ENCODE results near the gene TNIK. TPM values are rescaled to one million over a fixed set of nuclear protein-coding genes. Genes with fewer than 3 reads are reported as not detected.
A peak's percentile ranks its signal among the peaks of the same experiment; 100 is the strongest.
"Not testable (repeated sequence)": the region's sequence is repeated elsewhere in the genome, so short reads cannot be mapped to it uniquely, and the experiment has no call there.

The TNIK gene
- total RNA-seq, 2 donors from 2014 or later, result 13.6 to 16.0 TPM

DNA sequence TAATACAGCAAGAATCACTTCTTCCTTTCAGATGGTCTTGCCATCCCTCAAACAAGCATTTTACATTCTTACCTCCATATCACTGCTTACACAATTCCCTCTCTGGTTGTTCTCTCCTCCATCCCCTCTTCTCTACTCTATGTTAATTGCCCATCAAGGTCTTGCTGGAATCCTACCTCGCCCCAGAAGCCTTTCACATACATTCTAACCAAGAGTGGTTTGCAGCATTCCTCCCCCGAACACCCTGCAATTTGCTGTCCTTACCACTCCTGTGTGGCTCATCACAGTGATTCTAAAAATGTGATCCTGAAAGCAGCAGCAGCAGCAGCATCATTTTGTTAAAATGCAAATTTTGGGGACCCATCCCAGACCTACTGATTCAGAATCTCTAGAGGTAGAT, 30.6 kb downstream of the TNIK start:
- ATAC-seq (no peak), DNase-seq (no peak)
- intact Hi-C loops (cut with DNase I), result no loop called here

DNA sequence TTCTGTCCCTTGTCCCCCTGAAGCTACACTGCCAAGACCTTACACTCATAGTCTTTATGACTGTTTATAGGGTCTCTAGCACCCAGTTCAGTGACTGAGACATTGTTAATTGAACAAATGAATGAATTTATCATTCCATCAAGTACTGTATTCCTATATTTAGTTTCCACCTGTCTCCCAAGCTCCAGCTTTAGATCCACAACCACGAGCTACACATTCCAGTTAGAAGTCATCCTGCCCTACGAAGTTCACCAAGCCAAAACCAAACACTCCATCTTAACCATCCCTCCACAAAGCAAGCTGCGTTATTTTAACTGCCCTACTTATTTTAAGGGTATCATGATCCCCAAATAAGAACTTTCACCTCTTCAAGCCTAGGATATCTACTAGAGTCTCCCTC, 31.3 kb downstream of the TNIK start:
- no peak for ATAC-seq
- intact Hi-C loops (cut with DNase I), result no loop called here
- DNase-seq, result no peak

DNA sequence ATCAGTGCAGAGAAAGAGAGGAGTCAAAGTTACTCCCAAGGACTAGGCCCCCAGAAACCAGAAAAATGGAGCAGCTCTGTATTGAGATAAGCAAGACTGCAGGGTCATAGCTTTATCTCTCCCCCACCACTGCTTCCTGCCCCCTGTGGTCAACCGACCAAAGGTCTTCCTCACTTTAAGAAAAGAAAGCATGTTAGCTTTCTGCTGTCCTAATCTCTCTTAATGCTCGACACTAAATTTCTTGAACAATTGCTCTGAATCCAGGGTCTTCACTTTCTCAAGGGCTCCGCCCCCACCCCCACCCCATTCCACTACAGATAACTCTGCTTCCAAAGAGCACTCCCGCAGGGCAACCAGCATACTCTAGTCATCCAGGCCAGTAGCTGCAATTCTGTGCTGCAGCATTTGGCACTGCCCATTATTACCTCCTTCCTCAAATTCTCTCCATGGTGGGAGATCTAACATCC, 31.9 kb downstream of the TNIK start:
- intact Hi-C loops (cut with DNase I), result no loop called here
- ATAC-seq, result no peak
- no peak for DNase-seq

DNA sequence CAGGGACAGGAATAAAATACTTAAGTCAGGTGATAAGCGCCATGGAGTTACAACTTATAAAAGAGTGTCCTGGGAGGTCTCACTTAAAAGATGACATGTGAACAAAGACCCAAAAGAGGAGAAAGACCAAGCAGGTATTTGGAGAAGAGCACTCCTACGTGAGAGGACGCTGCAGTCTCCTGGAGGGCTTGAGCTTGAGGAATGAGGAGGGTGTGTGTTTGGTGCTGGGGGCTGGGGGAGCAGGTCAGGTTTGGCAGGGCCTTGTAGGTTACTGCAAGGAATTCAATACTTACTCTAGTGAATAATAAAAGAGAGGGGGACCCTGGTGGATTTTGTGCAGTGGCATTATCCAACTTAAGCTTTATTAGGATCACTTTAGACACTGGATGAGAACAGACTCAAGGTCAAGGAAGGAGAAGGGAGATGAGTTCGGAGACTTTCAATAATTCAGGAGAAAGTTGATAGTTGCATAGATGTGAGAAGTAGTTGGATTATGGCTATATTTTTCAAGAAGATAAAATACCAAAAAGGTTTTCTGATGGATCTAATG, 32.4 kb downstream of the TNIK start:
- intact Hi-C loops (cut with DNase I), result no loop called here
- ATAC-seq (no peak), DNase-seq (no peak)

DNA sequence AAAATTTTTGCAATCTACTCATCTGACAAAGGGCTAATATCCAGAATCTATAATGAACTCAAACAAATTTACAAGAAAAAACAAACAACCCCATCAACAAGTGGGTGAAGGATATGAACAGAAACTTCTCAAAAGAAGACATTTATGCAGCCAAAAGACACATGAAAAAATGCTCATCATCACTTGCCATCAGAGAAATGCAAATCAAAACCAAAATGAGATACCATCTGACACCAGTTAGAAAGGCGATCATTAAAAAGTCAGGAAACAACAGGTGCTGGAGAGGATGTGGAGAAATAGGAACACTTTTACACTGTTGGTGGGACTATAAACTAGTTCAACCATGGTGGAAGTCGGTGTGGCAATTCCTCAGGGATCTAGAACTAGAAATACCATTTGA, 36.1 kb downstream of the TNIK start:
- DNase-seq; ATAC-seq; intact Hi-C loops (cut with DNase I): not testable (repeated sequence)

DNA sequence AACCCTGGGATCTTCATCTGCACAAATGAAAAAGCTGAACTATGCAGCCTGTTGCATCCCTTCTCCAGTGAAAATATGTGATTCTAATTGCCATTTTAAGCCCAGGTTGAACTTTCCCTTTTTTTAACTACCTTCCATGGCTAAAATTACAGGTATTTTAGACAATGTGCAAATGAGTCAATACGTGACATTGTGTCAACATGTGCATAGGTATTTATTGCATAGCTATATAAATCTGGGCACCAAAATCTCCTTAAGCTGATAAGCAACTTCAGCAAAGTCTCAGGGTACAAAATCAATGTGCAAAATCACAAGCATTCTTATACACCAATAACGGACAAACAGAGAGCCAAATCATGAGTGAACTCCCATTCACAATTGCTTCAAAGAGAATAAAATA, 37.4 kb downstream of the TNIK start:
- intact Hi-C loops (cut with DNase I); ATAC-seq; DNase-seq: not testable (repeated sequence)

DNA sequence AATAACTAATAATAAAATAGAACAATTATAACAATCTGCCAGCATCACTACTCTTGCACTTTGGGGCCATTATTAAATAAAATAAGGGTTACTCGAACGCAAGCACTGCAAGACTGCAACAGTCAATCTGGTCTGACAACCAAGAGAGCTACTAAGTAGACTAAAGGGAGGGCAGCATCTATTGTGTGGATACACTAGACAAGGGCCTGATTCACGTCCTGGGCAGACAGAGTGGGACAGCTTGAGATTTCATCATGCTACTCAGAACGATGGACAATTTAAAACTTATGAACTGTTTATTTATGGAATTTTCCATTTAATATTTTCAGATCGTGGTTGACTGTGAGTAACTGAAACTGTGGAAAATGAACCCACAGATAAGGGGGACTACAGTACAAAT, 39.5 kb downstream of the TNIK start:
- DNase-seq (no peak), ATAC-seq (peak in 1 of 2 donors; percentile 85)
- intact Hi-C loops (cut with DNase I), result no loop called here

DNA sequence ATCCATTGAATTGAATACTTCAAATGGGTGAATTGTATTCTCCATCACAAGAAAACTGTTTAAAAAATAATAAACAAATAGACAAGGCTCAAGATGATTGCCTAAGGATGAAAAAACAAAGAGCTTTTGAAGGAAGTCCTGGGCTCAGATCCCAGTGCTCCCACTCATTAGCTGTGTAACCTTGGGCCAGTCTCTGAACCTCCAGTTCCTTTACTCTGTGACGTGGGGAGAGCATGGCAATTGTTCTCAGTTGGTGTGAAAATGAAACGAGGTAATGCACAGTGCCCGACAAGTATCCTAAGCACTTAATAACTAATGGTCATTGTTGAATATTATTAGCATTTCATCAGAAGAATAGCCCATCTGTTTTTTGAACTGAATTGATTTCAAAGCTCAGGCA, 40.7 kb downstream of the TNIK start:
- DNase-seq (peak; percentile 23), ATAC-seq (peak in 1 of 2 donors; percentile 40)
- intact Hi-C loops (cut with DNase I), result no loop called here

DNA sequence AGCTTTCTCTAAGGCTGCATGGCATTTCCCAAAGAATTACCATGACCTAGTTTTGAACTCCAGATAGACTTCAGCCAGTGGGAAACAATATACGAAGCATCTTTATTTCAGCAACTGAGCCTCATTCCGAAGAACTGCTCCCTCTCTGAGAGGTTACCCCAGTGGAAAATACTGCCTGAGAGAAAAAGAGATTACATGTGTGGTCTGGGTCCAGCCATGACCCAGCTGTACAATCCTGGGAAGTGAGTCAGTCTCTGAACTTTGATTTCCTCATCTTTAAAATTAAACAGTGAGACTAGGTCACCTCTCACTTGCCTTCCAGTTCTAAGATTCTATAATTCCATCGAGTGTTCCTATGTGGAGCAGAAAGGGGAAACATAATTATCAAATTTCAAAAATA, 42.4 kb downstream of the TNIK start:
- peak in 1 of 2 donors; percentile 85 for ATAC-seq
- DNase-seq, result no peak
- intact Hi-C loops (cut with DNase I), result no loop called here

DNA sequence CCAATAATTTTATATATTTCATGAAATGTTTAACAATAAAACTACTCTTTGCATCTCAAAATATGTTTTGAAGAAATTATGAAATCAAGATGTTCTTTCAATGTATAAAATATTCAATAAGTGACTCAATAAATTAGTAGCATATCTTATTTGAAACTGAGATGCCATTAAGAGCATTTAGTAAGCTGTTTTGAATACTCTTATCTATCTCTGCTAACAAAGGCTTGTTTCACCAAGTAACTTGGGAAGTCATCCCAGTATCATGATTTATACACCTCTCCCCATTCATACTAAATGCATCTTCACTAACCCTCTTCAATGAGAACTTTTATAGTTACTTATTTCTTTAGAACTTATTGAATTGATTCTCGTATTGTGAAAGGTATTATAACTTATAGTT, 43.1 kb downstream of the TNIK start:
- ATAC-seq, result no peak
- DNase-seq, result no peak
- intact Hi-C loops (cut with DNase I), result no loop called here

DNA sequence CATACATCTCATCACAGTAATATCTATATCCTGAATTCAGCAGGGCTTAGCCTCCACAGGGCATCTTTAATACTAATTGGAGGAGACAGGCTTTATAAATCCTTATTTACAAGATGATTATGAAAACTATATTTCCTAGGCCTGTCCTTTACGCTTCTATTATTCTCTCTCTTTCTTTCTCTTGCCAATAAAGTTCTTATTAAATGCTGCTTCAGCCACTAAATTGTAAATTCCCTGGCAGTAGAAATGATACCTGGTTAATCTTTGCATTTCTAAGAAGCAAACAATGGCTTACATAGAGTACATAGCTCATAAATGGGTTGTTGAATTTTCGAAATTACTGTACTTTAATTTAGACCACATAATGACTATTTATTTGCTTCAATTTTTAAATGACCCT, 43.5 kb downstream of the TNIK start:
- no peak for ATAC-seq
- no peak for DNase-seq
- intact Hi-C loops (cut with DNase I), result no loop called here

DNA sequence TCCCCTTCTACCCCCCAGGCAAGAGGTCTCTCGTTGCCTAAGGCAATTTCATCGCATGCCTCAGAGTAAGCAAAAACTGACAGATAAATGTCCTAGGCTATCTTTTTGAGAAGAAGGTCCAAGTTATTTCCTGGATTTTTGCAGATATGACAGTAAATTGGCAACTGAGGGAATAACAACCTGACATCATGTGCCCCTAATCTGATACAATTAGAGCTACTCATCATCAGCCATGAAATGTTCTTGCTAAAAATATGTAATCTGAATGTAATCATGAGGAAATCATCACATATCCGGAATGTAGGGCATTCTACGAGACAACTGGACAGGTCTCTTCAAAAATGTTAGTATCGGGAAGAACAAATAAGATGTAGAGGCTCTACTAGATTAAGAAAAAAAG, 44.1 kb downstream of the TNIK start:
- no peak for ATAC-seq
- DNase-seq, result no peak
- intact Hi-C loops (cut with DNase I), result no loop called here

DNA sequence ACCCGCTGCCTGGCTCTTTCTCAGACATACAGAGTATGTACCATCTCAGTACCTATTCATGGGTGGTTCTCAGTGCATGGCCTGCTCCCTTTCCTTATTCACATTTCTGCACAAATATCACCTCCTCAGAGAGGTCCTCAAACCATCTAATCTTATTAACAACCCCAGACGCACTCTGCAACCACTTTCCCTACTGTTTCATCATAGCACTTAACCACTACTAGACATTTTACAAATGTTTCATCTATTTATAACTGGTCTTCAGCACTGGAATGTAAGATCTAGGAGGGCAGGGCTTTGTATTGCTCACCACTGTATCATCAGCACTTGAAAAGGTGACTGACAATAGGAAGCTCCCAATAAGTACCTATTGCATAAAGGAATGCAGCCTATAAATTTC, 45.1 kb downstream of the TNIK start:
- peak; percentile 51 to 68 for ATAC-seq

DNA sequence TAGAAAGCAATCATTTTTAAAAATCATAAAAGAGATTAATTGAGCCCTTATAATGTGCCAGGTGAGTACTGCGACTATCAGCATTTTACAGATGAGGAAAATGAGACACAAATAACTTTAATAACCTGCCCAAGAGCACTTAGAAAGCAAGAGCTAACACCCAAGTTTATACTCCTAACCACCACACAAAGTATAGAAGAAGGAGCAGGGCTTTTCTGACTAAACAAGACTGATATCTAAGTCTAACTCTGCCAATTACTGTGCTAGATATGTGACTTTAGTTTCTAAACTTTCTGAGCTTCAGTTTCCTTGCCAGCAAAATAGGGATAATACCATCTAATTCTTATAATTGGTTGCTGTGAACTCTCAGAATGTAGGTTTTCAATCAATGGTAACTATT, 47.7 kb downstream of the TNIK start:
- intact Hi-C loops (cut with DNase I), result no loop called here
- DNase-seq, result no peak
- no peak for ATAC-seq

More for the DNA sequence above, 45.1 kb downstream of the TNIK start:
- no peak for DNase-seq
- intact Hi-C loops (cut with DNase I), result no loop called here

DNA sequence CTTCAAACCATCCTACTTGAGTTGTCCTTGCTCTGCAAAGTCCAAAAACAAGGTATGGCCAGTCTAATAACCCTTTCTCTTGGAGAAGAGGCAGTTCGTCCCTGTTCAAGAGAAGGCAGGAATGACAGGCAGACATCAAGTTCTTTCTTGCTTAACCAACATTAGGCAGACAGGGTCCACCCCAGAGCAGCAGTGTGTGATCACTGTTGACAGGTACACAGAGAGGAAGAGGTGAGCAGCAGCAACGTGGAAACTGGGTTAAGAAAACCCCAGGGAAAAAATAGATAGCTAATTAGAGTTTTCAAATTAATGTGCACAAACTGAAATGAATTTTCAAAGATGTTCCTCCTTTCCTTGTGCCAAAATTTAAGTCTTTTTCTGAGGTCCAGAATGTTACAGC, 48.2 kb downstream of the TNIK start:
- intact Hi-C loops (cut with DNase I), result no loop called here
- ATAC-seq, result no peak
- no peak for DNase-seq

DNA sequence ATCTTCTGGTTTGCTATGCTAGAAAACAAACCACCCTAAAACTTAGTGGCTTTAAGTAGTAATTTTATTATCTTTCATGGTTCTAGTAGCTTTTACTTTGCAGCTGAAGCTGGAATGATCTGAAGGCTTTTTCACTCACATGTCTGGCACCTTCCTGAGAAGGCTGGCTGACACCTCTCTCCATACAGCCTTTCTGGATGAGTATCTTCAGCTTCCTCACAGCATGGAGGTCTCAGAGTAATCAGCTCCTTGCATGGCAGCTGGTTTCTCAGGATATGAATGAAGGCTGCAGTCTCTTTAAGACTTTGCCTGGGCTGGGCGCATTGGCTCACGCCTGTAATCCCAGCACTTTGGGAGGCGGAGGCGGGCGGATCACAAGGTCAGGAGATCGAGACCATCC, 50.0 kb downstream of the TNIK start:
- DNase-seq (no peak), ATAC-seq (no peak)
- intact Hi-C loops (cut with DNase I), result no loop called here

DNA sequence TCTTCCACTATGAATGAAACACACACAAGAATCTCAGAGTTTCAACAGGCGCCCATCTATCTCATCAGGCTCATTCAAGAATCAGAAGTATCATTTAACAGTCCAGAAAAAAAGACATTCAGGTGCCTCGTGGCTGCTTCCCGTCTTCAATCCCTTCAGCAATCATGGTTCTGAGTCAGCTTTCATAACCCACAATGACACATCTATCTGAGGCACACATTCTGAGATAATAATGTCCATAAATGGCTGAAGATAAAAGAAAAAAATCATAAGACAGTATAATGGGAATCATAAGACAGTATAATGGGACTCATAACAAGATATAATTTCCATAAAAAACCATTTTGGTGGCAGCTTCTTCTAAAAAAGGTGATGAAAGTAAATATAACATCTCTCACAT, 52.4 kb downstream of the TNIK start:
- ATAC-seq (peak in 1 of 2 donors; percentile 38), DNase-seq (no peak)
- intact Hi-C loops (cut with DNase I), result no loop called here

DNA sequence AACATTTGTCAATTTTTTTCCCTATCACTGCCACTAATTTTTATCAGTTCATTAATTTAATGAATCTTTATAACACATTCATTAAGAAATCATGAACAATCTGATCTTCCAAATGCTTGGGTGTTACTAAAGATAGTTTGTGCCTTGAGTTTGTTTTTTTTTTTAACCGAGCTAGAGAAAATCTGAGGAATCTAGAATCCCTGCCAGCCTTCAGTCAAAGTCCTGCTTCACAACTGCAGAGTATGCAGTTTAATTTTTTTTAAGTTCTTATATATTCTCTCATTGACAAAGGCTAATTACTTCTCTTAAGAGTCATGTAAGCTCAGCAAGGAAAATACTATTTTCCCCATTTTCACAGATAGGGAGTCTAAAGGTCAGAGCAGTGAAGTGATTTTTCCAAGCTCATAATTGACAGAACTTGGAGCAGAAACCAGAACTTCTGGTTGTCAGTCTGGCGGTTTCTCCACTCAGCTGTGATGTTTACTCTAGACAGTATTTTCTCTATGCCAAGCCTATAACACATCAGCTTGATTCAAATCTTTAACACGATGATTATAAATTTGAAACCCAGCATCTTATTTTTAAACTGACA, 55.7 kb downstream of the TNIK start:
- no peak for ATAC-seq
- no peak for DNase-seq
- intact Hi-C loops (cut with DNase I), result no loop called here

DNA sequence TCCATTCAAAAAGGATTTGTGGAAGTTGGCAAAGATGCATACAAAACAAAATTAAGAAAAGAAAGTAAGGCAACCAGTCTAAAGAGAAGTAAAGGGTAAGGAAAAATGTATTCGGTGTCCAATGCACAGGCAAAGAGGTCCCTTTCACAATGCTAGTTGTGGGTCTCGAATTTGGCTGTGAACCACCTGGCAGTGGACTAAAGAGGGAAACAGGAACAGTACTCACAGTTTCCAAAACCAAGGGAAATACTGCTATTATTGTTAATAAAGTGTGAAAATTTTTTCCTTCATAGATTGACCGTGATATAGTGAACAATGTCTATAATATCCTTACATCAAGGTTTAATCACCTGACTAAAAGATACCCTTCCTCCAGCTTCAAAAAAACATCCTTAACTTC, 57.9 kb downstream of the TNIK start:
- no peak for DNase-seq
- no peak for ATAC-seq
- intact Hi-C loops (cut with DNase I), result no loop called here

DNA sequence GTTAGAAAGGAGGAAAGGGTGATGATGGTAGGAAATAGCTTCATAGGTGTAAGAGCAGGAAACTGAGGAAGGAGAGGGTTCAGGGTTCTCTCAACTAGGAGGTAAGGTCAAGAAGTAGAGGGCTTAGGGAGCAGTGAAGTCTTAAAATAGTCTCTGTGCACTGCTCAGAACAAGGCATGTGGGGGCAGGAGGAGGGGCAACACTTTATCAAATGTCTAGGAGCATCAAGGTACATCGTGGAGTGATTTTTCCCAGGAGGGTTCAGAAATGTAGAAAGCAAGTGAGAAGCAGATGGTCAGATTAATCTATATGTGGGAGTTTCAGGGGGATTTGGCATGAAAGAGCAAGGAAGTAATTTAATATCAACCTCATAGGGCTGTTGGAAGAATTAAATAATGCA, 58.8 kb downstream of the TNIK start:
- DNase-seq, result no peak
- intact Hi-C loops (cut with DNase I), result no loop called here
- no peak for ATAC-seq

DNA sequence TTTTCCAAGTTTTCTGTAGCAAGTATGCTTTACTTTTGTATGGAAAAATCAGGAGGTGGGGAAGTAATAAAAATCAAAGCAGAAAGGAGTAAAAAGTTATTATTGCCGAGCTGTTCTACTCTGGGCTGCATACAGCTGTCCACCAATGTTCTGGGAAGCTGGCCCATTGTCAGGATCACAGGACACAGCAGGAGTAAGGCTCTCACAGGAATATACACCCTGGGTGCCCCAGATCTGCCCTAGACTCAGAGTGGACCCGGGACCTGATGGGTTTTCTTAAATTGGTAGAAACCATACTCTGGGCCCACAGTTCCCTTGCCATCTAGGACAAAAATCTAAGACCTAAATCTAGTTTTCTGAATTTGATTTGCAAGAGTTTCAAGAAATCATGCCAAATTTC, 60.4 kb downstream of the TNIK start:
- no peak for DNase-seq
- ATAC-seq, result peak in 1 of 2 donors; percentile 28
- intact Hi-C loops (cut with DNase I), result loop anchor here in 1 of 2 donors (5.0 kb wide), 1 partner anchor 68 kb away; no protein-coding TSS in a partner anchor
